ENCODE measurements around the gene CCDC120. TPM values are rescaled to one million over a fixed set of nuclear protein-coding genes. Genes with fewer than 3 reads are reported as not detected.

Gene CCDC120
- total RNA-seq, 1 experiment from 2014 or later: 11.0 TPM

DNA sequence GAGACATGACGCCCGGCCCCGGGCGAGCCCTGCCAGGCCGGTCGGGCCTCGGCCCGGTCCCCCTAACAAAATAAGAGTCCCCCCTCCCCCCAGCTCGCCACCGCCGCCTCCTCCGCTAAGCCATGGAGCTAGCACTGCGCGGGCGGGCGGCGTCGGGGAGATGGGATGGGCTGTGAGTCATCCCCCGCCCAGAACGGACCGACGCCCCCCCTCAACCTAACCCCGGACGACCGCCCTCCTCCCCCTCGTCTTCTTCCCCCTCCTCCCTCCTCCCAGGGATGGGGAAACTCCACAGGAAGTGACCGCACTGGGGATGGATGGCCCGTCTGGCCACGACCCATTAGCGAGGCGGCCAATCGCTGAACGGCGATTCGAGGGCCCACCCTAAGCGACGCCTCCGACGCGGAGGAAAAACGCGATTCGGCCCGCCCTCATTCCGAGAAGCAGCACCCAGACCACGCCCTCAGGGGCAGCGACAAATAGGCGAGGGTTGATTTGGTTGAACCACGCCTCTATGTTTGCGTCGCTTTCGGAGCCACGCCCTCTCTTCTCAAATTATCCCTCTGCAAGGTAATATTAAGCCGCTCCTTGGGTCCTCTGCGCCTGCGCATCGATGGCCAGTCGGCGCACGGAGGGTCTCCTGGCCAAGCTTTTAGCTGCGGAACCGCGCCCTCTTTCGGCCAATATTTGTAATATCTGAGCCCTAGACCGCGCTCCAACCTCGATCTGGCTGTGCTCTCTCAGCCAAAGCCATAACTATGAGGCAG is 15.4 kb upstream of the CCDC120 start, which contains the start of gene TFE3:
Gene TFE3, minus strand, starts transcription at position 138 of the 767 bp plus-strand sequence. Its CDS starts 131 bp downstream, at position 7.
- no TSS peak for BruUV-seq (replicated peaks)
- Histone ChIP-seq H3K36me3 (ENCODE audit: control insufficient read depth, insufficient read depth, low read length) (no peaks in the 10 kb centered on the region; the same call in 1 of the 2 replicates), H3K27me3 (ENCODE audit: control insufficient read depth, insufficient read depth, low read length) (no peaks in the 10 kb centered on the region), H3K4me1 (ENCODE audit: control insufficient read depth, insufficient read depth, low read length) (peaks cover 18% of the 10 kb centered on the region), H3K4me3 (ENCODE audit: low read depth in 2 of 2, low read length in 2 of 2) (peak within 1 kb of the TSS; percentile 73 to 93), H3K9me3 (ENCODE audit: control insufficient read depth, insufficient read depth, low read depth, low read length) (no peaks in the 10 kb centered on the region), H3K27ac (ENCODE audit: low read length) (peak within 1 kb of the TSS; percentile 91)
- in situ Hi-C loops (cut with HindIII; ENCODE audit: low pct_unique_long_range_greater_than_20kb, low sequenced_read_pairs): no loop called here
- ChIA-PET CTCF (interaction anchor here (0.6 kb wide), 1 partner anchor 133 kb away, joined by 3 read pairs; no protein-coding TSS in a partner anchor), POLR2A (interaction anchor here (1.8 kb wide), 1 partner anchor 85 kb away, joined by 7 read pairs; no protein-coding TSS in a partner anchor)
- intact Hi-C loops (cut with micrococcal nuclease; ENCODE audit: unreplicated experiment): loop anchor here (10.0 kb wide), 1 partner anchor 69 kb away; the partner anchor contains the start of gene KCND1
- DNase-seq (ENCODE audit: low read depth, low spot score) (peak; percentile 96), ATAC-seq (peak; percentile 95)
- TF ChIP-seq TCF7L2 (IDR thresholded peaks at IDR 0.05; ENCODE audit: low read depth, low read length): no peak
- TF ChIP-seq, protein P1, sequence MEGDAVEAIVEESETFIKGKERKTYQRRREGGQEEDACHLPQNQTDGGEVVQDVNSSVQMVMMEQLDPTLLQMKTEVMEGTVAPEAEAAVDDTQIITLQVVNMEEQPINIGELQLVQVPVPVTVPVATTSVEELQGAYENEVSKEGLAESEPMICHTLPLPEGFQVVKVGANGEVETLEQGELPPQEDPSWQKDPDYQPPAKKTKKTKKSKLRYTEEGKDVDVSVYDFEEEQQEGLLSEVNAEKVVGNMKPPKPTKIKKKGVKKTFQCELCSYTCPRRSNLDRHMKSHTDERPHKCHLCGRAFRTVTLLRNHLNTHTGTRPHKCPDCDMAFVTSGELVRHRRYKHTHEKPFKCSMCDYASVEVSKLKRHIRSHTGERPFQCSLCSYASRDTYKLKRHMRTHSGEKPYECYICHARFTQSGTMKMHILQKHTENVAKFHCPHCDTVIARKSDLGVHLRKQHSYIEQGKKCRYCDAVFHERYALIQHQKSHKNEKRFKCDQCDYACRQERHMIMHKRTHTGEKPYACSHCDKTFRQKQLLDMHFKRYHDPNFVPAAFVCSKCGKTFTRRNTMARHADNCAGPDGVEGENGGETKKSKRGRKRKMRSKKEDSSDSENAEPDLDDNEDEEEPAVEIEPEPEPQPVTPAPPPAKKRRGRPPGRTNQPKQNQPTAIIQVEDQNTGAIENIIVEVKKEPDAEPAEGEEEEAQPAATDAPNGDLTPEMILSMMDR (IDR thresholded peaks at IDR 0.05): peak; percentile 84
- TF ChIP-seq SIN3A (IDR thresholded peaks at IDR 0.05; ENCODE audit: borderline replicate concordance, insufficient read depth, low read depth, low read length): peak; percentile 53; the same call in 1 of the 2 replicates
- TF ChIP-seq POLR2AphosphoS5 (IDR thresholded peaks at IDR 0.05; ENCODE audit: low read depth, low read length): peak; percentile 25
- no peak for TF ChIP-seq REST (IDR thresholded peaks at IDR 0.05; ENCODE audit: insufficient read depth in 1 of 2, low read depth in 2 of 2, low read length in 1 of 2)

- POLR2A ChIA-PET: no interaction called here
- peaks cover 18% of the 10 kb centered on the region for H3K4me1 ChIP-seq (ENCODE audit: control insufficient read depth, insufficient read depth, low read length)
- no peaks in the 10 kb centered on the region for H3K9me3 ChIP-seq (ENCODE audit: control insufficient read depth, insufficient read depth, low read depth, low read length)
- CTCF ChIA-PET: no interaction called here
- no peaks in the 10 kb centered on the region for H3K27me3 ChIP-seq (ENCODE audit: control insufficient read depth, insufficient read depth, low read length)
- no peak for DNase-seq (ENCODE audit: low read depth, low spot score)
- in situ Hi-C loops (cut with HindIII; ENCODE audit: low pct_unique_long_range_greater_than_20kb, low sequenced_read_pairs) (no loop called here), intact Hi-C loops (cut with micrococcal nuclease; ENCODE audit: unreplicated experiment) (loop anchor here (10.0 kb wide), 1 partner anchor 69 kb away; the partner anchor contains the start of gene KCND1)
- ATAC-seq: no peak
- TF ChIP-seq POLR2AphosphoS5 (IDR thresholded peaks at IDR 0.05; ENCODE audit: low read depth, low read length): no peak
- no TSS peak for BruUV-seq (replicated peaks)
- no peaks in the 10 kb centered on the region; the same call in 1 of the 2 replicates for H3K36me3 ChIP-seq (ENCODE audit: control insufficient read depth, insufficient read depth, low read length)
- peak overlapping the region; percentile 89 for H3K27ac ChIP-seq (ENCODE audit: low read length)
- H3K4me3 ChIP-seq (ENCODE audit: low read depth in 2 of 2, low read length in 2 of 2): peak overlapping the region; percentile 39 to 63
These were observed 14.9 kb upstream of the CCDC120 start for GRCh38 chrX:49043987-49044281.

Data from Panc1 (cell line).